ENCODE measurements around the gene PARD3B. TPM values are rescaled to one million over a fixed set of nuclear protein-coding genes. Genes with fewer than 3 reads are reported as not detected.

Gene PARD3B
- total and polyA plus RNA-seq, 8 donors = 18.5 to 24.6 (median 21.1) TPM

DNA sequence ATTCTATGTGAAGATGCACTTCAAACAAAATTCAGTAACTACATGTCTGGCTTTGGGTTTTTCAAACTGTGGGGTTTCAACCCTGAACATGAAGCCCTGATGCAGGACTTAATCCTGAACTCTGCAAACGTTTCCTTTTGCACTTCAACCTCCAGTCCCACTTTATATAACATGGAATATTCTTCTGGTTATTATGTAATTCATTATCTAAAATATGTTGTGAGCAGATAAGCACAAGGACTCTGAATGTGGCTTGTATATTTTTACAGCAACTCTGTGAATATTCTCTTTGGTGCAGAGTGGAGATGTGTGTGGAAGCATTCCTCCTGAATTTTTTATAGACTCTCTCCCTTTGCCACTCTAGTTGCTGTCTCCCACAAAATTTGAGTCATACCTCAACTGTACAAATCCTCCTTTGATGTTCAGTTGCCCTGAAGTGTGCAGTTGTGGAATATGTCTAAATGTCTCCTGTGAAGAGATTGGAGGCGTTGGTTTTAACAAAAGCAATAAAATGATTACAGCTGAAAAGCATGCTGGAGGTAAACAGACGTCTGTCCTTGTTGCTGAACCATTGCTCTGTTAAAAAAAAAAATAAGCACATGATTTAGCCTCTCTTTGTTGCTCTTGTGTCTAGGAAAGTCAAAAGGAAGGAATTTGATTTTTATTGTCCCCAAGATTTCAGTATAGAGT is 931.9 kb downstream of the PARD3B start:
- no peak for DNase-seq
- H3K36me3 ChIP-seq = no peaks in the 10 kb centered on the region
- H3K27ac ChIP-seq = no peak overlapping the region
- H3K4me1 ChIP-seq = no peaks in the 10 kb centered on the region
- no peak overlapping the region for H3K4me3 ChIP-seq
- intact Hi-C loops (cut with DNase I) = no loop called here
- H3K9me3 ChIP-seq = no peaks in the 10 kb centered on the region
- H3K27me3 ChIP-seq = no peaks in the 10 kb centered on the region
- no peak for ATAC-seq
- TF ChIP-seq CTCF (IDR thresholded peaks at IDR 0.05) = no peak

DNA sequence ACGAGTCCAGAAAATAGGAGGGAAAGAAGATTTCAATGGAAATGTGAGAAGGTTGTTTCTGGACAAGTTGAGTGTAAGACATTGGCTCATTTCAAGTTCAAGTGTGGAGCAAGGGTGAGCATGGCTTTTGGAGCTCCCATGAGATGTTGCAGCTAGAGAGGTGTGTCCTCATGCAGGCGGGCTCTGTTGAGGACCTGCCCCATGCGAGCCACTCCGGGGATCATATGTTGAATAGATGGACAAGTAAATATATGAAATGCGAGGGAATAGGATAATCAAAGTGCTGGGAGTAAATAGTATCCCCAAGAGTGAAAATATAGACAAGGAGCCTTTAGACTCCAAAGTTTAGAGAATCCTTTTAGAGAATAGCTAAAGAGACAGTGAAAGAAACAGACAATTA is 936.6 kb downstream of the PARD3B start:
- Histone ChIP-seq H3K9me3 (no peaks in the 10 kb centered on the region), H3K4me1 (no peaks in the 10 kb centered on the region), H3K27me3 (no peaks in the 10 kb centered on the region), H3K27ac (no peak overlapping the region), H3K36me3 (no peaks in the 10 kb centered on the region), H3K4me3 (no peak overlapping the region)
- intact Hi-C loops (cut with DNase I) = no loop called here
- TF ChIP-seq CTCF (IDR thresholded peaks at IDR 0.05) = no peak
- no peak for DNase-seq
- no peak for ATAC-seq

DNA sequence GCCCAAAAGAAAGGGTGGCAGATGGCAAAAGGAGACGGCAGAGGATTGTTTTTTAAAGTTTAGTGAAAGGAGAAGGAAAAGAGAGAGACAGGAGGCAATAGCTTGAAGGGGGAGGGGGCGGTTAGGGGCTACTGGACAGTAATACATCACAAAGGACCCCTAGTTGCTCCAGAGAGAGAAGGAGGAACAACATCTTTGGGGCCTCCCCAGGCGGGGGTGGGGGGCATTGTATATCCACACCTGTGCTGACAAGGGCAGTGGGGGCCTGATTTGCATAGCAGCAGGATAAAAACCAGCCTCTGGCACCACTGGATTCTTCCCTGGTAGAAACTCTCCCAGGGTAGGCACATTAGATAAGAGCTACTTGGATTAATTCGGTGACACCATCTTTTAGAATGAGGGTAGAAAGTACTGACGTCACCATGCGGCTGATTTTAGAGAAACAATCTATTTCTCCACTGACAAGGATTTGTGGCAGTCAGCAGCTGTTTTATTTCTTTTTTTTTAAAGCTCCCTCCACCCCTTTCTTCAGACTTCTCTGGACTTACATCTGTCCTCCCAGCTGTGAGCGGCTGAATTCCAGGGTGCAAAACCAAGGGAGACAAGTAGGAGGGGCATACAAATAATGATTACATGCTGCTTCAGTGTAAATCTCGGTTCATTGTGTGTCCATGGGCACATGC is 937.3 kb downstream of the PARD3B start:
- no peaks in the 10 kb centered on the region for H3K27me3 ChIP-seq
- H3K4me3 ChIP-seq = no peak overlapping the region
- H3K36me3 ChIP-seq = no peaks in the 10 kb centered on the region
- ATAC-seq (no peak), DNase-seq (peak in 2 of 4 donors; percentile 26 to 45)
- no peak overlapping the region for H3K27ac ChIP-seq
- TF ChIP-seq CTCF (IDR thresholded peaks at IDR 0.05) = no peak
- H3K9me3 ChIP-seq = no peaks in the 10 kb centered on the region
- intact Hi-C loops (cut with DNase I) = no loop called here
- no peaks in the 10 kb centered on the region for H3K4me1 ChIP-seq

DNA sequence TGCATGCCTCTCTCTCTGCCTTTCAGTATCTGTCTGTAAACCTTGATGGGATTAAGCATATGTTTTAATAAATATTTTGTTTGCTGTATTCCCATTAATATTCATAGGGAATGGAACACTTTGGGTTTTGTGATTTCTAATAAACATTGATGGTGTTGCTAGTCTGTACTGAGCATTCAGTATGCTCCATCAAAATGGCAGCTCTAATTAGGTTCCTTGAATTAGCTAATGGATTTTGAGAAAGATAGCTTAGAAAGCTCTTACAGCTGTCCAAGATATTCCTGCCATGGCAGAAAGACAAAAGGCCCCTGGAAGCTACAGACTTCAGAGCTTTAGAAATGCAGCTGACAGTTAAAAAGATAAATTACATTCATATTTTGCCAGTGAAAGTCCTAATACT is 937.8 kb downstream of the PARD3B start:
- H3K27ac ChIP-seq = no peak overlapping the region
- intact Hi-C loops (cut with DNase I) = no loop called here
- ATAC-seq (no peak), DNase-seq (no peak)
- no peak overlapping the region for H3K4me3 ChIP-seq
- H3K9me3 ChIP-seq = no peaks in the 10 kb centered on the region
- H3K36me3 ChIP-seq = no peaks in the 10 kb centered on the region
- no peaks in the 10 kb centered on the region for H3K4me1 ChIP-seq
- H3K27me3 ChIP-seq = no peaks in the 10 kb centered on the region
- TF ChIP-seq CTCF (IDR thresholded peaks at IDR 0.05) = no peak

DNA sequence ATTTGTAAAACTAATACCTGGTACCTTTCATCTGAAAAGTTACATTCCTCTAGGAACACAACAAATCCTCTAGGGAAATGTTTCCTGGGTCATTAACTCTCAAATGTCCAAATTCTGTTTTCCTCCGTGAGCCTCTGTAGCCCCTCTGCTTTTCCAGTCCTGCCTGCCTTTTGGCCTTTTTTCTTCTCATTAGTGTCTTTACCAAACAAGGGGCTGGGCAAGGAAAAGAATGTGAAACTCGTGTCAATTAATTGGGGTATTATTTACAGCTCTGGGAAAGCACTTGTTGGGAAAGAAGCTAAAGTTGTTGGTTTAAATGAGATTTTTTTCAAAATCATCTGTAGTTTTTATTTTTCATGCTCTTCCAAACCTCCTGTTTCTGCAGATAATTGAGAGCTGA is 938.9 kb downstream of the PARD3B start:
- no peak for TF ChIP-seq CTCF (IDR thresholded peaks at IDR 0.05)
- intact Hi-C loops (cut with DNase I) = no loop called here
- H3K4me3 ChIP-seq = no peak overlapping the region
- no peaks in the 10 kb centered on the region for H3K27me3 ChIP-seq
- ATAC-seq (no peak), DNase-seq (no peak)
- H3K9me3 ChIP-seq = no peaks in the 10 kb centered on the region
- no peak overlapping the region for H3K27ac ChIP-seq
- H3K4me1 ChIP-seq = no peaks in the 10 kb centered on the region
- no peaks in the 10 kb centered on the region for H3K36me3 ChIP-seq
